ENCODE data around the gene NDUFA13.

GRCh38 chr19:19540715-19541515, 24.9 kb downstream of the NDUFA13 start:
- TF ChIP-seq CTCF (IDR thresholded peaks at IDR 0.05) (no peak), POLR2AphosphoS5 (IDR thresholded peaks at IDR 0.05; ENCODE audit: insufficient read depth in 1 of 2, low read depth in 1 of 2) (no peak)
